Chondrocyte (in vitro differentiated cells): ENCODE results near the gene CDK19. TPM values are rescaled to one million over a fixed set of nuclear protein-coding genes. Genes with fewer than 3 reads are reported as not detected.

Experiments
- DNase-seq: peaks from one replicate; pipeline ENCODE4 v3.0.0; 2021; ENCODE audit warnings: mixed read lengths, low spot score
- H3K27ac Mint-ChIP-seq: one replicate; pipeline ENCODE4 v1.8.0; 2021; ENCODE audit warnings: mild to moderate bottlenecking, moderate library complexity, mixed read lengths; ENCODE audit not compliant: unreplicated experiment
- H3K27me3 Mint-ChIP-seq: 2 replicates; pipeline ENCODE4 v1.8.0; 2021; ENCODE audit warnings: low read depth, mixed read lengths
- H3K36me3 Mint-ChIP-seq: 2 replicates; pipeline ENCODE4 v1.8.0; 2021; ENCODE audit warnings: low read depth, mixed read lengths
- H3K4me1 Mint-ChIP-seq: 2 replicates; pipeline ENCODE4 v1.8.0; 2021; ENCODE audit warnings: low read depth, mild to moderate bottlenecking, mixed read lengths
- H3K4me3 Mint-ChIP-seq: one replicate; pipeline ENCODE4 v1.8.0; 2021; ENCODE audit warnings: mild to moderate bottlenecking, moderate library complexity, mixed read lengths; ENCODE audit not compliant: unreplicated experiment
- H3K9me3 Mint-ChIP-seq: 2 replicates; pipeline ENCODE4 v1.8.0; 2021; ENCODE audit warnings: low read depth, mixed read lengths
- long read RNA-seq: library from polyadenylated mRNA; stranded (forward); transcript quantifications from one replicate; pipeline ENCODE4 v2.0.0, GENCODE V29; 2021
- total RNA-seq: library from RNA; stranded (reverse); gene quantifications from 3 replicates; pipeline ENCODE4 v1.2.1, GENCODE V29; 2021
- TF ChIP-seq, protein P1 (sequence below): fragments of 200-600 bp; sonication (generic); IDR thresholded peaks from 2 replicates; pipeline ENCODE4 v1.5.0; 2021; ENCODE audit warnings: antibody characterized with exemption, mild to moderate bottlenecking, moderate library complexity

The CDK19 gene
- total RNA-seq = 13.9 to 21.6 TPM (median 19.7 TPM) in 3 replicates
- long read RNA-seq, full-length matches to known transcripts = 1 of 3 reads
- long read RNA-seq, partial matches to known transcripts = 1 of 3 reads
- long read RNA-seq, other reads (novel, unspliced or antisense) = 1 of 3 reads

DNA sequence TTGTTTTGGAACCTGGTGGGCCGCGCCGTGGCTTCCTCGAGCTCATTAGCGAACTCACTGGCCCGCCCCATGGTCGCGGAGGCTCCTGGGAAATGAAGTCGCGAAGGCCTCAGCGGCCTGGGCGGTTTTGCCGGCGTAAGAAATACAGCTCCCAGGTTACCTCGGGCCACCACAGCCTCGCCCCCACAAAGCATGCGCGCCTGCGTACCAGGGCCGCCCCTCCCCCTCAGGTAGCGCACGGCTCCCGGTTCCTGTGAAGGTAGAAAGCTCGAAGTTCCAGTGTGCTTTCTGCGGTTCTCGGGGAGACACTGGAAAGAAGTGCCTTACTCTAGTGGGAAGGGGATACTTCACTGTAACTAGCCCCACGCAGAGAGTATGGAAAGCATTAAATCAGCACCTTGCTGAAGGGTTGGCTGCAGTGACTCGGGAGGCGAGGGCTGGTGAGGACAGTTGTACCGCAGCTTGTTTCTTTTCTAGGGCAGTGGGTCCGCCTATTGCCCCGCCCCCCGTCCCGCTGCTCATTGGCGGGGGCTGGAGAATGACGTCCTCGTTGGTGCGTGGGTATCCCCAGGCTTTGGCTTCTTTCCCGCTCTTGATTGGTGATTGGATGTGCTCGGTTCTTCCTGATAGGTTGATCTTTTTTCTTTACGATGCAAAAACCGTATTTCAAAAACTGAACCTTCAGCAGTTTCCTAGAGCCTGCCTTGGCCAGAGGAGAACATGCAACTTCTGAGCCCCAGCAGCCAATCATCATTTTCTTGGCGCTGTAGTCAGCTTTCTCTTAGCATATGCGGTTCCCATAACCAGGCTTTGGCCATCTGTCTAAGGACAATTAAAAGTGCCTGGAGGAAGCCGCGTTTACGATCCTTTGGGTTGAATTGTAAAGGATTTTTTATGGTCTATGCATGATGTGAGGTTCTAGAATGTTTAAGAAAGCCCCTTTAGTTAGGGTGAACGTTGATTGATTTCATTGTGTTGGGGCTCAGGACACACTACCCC lies at the start of gene CDK19:
Gene CDK19 (minus strand): TSS at position 59 of the 999 bp plus-strand sequence. CDS start 333 bp downstream, outside the sequence.
- peak; percentile 98 for DNase-seq
- H3K27me3 Mint-ChIP-seq = no peaks in the 10 kb centered on the region
- H3K27ac Mint-ChIP-seq = peak within 1 kb of the TSS; percentile 99
- no peaks in the 10 kb centered on the region for H3K9me3 Mint-ChIP-seq
- TF ChIP-seq, protein P1, sequence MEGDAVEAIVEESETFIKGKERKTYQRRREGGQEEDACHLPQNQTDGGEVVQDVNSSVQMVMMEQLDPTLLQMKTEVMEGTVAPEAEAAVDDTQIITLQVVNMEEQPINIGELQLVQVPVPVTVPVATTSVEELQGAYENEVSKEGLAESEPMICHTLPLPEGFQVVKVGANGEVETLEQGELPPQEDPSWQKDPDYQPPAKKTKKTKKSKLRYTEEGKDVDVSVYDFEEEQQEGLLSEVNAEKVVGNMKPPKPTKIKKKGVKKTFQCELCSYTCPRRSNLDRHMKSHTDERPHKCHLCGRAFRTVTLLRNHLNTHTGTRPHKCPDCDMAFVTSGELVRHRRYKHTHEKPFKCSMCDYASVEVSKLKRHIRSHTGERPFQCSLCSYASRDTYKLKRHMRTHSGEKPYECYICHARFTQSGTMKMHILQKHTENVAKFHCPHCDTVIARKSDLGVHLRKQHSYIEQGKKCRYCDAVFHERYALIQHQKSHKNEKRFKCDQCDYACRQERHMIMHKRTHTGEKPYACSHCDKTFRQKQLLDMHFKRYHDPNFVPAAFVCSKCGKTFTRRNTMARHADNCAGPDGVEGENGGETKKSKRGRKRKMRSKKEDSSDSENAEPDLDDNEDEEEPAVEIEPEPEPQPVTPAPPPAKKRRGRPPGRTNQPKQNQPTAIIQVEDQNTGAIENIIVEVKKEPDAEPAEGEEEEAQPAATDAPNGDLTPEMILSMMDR = peak; percentile 6
- peak within 1 kb of the TSS; percentile 99 for H3K4me3 Mint-ChIP-seq
- H3K4me1 Mint-ChIP-seq = peaks cover 21% of the 10 kb centered on the region
- peaks cover 1% of the 10 kb centered on the region for H3K36me3 Mint-ChIP-seq

DNA sequence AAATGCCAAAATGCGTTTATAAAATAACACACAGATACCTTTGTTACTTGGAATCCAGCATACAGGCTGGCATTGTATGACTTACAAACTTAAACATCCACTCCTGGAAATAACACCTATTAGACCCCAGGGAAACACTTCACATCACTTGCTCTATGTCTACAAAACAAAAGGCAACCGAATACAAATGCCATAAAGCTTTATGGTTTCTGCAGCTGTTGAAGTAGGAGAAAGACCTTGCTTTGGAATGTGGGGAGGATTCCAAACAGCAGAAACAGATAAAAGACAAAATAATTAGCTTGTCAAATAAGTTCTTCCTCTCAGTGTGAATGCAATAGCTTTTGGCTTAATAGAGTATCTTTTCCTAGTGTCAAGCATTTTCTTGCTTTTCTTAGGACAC lies 49.6 kb upstream of the CDK19 start:
- no peak overlapping the region for H3K4me3 Mint-ChIP-seq
- H3K27me3 Mint-ChIP-seq = no peaks in the 10 kb centered on the region
- DNase-seq = no peak
- no peaks in the 10 kb centered on the region for H3K9me3 Mint-ChIP-seq
- TF ChIP-seq, protein P1 = no peak
- H3K36me3 Mint-ChIP-seq = no peaks in the 10 kb centered on the region
- no peak overlapping the region for H3K27ac Mint-ChIP-seq
- H3K4me1 Mint-ChIP-seq = no peaks in the 10 kb centered on the region

DNA sequence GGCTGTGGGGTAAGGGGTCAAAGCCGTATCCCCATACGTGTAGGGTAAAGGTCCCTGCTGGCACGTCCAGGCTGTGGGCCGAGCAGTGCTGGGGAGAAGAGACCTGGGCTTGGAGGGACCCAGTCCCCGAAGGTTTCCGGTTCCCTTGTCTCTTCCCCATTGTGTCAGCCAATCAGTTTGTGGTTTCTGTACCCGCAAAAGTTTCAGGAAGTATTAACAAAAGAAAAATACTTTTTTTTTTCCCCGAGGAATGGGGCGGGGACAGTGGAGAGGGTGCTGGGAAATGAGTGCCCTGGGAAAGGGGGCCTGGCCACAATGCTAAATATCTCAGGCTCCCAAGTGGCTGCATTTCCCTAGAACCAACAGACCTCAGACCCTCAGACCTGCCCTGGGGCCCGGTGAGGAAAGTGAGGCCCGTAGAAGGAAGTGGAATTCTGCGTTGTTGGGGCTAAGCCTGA lies 44.1 kb upstream of the CDK19 start:
- no peak for DNase-seq
- Mint-ChIP-seq H3K36me3 (no peaks in the 10 kb centered on the region), H3K27me3 (no peaks in the 10 kb centered on the region), H3K27ac (no peak overlapping the region), H3K9me3 (no peaks in the 10 kb centered on the region), H3K4me3 (no peak overlapping the region), H3K4me1 (no peaks in the 10 kb centered on the region)
- TF ChIP-seq, protein P1 = no peak

DNA sequence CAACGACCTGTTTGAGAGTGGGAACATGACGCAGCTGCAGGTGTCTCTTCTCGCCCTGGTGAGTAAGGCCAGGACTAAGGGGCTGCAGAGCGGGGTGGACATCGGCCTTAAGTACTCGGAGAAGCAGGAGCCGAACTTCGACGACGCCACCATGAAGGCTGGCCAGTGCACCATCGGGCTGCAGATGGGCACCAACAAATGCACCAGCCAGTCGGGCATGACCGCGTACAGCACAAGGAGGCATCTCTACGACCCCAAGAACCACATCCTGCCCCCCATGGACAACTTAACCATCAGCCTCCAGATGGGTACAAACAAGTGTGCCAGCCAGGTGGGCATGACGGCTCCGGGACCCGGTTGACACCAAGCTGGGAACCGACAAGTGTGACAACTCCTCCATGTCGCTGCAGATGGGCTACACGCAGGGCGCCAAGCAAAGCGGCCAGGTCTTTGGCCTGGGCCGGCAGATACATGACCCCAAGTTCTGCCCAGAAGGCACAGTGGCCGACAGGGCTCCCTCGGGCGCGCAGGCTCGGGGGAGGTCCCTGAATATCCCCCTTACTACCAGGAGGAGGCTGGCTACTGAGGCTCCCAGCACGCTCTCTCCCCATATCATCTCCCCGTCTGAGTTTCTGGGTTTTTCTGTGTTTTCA lies 43.4 kb upstream of the CDK19 start:
- TF ChIP-seq, protein P1 = no peak
- H3K4me3 Mint-ChIP-seq = no peak overlapping the region
- no peak overlapping the region for H3K27ac Mint-ChIP-seq
- H3K9me3 Mint-ChIP-seq = no peaks in the 10 kb centered on the region
- H3K27me3 Mint-ChIP-seq = no peaks in the 10 kb centered on the region
- H3K4me1 Mint-ChIP-seq = no peaks in the 10 kb centered on the region
- no peaks in the 10 kb centered on the region for H3K36me3 Mint-ChIP-seq
- peak; percentile 83 for DNase-seq

DNA sequence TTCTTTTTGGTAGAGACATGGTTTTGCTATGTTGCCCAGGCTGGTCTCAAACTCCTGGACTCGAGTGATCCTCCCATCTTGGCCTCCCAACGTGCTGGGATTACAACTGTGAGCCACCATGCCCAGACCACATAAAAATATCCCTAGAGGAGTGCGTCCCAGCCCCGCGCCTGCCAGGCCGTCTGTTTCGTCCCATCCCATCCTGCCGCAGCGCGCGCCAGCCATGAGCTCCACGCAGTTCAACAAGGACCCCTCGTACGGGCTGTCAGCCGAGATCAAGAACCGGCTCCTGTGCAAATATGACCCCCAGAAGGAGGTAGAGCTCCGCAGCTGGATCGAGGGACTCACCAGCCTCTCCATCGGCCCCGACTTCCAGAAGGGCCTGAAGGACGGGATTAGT lies 42.7 kb upstream of the CDK19 start:
- no peak for DNase-seq
- no peaks in the 10 kb centered on the region for H3K27me3 Mint-ChIP-seq
- H3K36me3 Mint-ChIP-seq = no peaks in the 10 kb centered on the region
- no peak overlapping the region for H3K4me3 Mint-ChIP-seq
- TF ChIP-seq, protein P1 = no peak
- H3K4me1 Mint-ChIP-seq = no peaks in the 10 kb centered on the region
- no peaks in the 10 kb centered on the region for H3K9me3 Mint-ChIP-seq
- no peak overlapping the region for H3K27ac Mint-ChIP-seq
